ENCODE results near the gene PIGU.
"Not testable (repeated sequence)": the region's sequence is repeated elsewhere in the genome, so short reads cannot be mapped to it uniquely, and the experiment has no call there.

The PIGU gene

DNA sequence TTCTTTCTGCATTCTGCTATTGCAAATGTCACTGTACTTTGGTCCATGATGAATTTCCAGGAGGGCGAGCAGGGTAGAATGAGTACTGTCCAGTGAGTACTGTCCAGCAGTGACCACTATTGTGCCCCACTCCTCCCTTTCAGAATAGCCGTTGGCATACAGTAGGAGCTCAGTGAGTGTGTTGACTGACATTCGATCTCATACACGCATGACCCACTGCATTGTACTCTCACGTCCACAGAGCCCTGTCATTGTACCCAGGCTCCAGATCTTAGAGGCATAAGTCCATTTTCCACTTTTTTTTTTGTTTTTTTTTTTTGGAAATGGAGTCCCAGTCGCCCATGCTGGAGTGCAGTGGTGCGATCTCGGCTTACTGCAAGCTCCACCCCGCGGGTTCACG lies 152.5 kb downstream of the PIGU start:
- TF ChIP-seq CTCF (conservative IDR thresholded peaks at IDR 0.05; ENCODE audit: control insufficient read depth, insufficient read depth, low read depth, low read length), result no peak
- DNase-seq (ENCODE audit: low read depth), result no peak
- H3K4me3 ChIP-seq (ENCODE audit: control insufficient read depth, low read depth, low read length), result no peak overlapping the region

DNA sequence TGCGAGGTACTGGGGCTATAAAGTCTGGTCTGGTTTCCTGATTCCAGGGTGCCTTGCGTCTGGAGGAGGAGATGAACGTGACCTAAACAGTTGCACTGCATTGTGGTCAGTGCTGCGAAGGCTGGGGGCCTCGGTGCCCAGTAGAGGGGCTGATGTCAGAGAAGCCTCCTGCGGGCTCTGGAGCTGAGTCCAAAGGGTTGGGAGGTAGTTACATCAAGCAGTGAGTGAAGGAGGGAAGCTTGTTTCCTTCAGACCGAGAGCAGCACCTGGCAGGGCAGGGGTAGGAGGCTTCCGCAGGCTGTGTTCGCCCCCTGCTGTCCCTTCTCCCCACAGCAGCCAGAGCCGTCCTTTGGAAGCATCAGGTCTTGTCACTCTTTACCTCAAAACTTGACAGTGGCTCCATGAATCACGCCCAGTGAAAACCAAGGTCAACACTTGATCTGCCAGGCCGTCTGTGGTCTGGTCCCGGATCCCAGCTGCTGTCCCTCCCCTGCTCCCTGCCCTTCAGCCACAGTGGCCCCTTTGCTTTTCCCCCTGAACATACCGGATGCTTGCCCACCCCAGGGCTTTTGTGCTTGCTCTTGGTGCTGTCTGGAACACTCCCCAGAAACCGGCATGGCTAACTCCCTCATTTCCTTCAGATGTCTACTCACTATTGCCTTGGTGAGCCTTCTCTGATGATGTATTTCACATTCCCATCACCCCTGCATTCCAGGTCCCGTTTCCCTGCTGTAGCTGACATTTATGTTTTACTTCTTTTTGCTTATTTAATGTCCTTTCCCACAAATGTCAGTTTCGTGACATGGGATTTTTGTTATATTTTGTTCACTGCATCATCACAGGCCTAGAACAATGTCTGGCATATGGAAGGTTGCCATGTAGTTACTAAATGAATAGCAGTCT lies 153.7 kb downstream of the PIGU start:
- peak; percentile 59 for DNase-seq (ENCODE audit: low read depth)
- no peak overlapping the region for H3K4me3 ChIP-seq (ENCODE audit: control insufficient read depth, low read depth, low read length)
- peak; percentile 65 for TF ChIP-seq CTCF (conservative IDR thresholded peaks at IDR 0.05; ENCODE audit: control insufficient read depth, insufficient read depth, low read depth, low read length)

DNA sequence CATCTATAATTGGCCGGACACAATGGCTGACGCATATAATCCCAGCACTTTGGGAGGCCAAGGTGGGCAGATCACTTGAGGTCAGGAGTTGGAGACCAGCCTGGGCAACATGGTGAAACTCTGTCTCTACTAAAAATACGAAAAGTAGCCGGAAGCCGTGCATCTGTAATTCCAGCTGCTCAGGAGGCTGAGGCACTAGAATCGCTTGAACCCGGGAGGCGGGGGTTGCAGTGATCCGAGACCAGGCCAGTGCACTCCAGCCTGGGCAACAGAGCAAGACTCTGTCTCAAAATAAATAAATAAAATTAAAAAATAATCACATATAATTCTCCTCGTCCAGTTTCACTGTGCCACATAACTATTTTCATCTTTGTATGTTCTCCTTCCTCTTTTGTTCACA lies 157.1 kb downstream of the PIGU start:
- DNase-seq (ENCODE audit: low read depth); H3K4me3 ChIP-seq (ENCODE audit: control insufficient read depth, low read depth, low read length): not testable (repeated sequence)

DNA sequence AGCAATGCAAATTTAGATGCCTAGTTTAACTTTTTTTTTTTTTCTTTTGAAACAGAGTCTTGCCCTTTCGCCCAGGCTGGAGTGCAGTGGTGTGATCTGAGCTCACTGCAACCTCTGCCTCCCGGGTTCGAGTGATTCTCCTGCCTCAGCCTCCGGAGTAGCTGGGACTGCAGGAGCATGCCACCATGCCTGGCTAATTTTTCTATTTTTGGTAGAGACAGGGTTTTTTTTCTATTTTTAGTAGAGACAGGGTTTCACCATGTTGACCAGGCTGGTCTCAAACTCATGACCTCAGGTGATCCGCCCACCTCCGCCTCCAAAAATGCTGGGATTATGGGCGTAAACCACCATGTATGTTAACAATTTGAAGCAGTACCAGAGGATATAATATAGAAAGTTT lies 158.0 kb downstream of the PIGU start:
- not testable (repeated sequence) for H3K4me3 ChIP-seq (ENCODE audit: control insufficient read depth, low read depth, low read length); DNase-seq (ENCODE audit: low read depth)

DNA sequence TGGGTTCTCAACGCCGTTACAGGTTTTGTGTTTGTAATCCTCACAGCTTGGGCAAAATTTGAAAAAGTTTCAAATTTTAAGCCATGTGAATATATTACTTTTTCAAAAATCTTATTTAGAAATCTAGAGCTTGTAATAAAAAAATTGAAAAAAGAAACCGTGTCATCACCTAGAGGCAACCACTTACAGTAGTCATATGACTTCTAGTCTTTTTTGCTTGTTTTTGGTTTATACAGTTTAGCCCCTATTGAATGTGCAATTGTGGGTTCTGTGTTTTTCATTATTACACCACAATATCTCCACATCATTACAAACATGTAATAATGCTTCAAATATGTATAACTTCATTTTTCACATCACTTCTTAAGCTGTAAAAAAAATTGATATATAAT lies 159.8 kb downstream of the PIGU start:
- peak overlapping the region; percentile 91 for H3K4me3 ChIP-seq (ENCODE audit: control insufficient read depth, low read depth, low read length)
- TF ChIP-seq CTCF (conservative IDR thresholded peaks at IDR 0.05; ENCODE audit: control insufficient read depth, insufficient read depth, low read depth, low read length), result no peak
- DNase-seq (ENCODE audit: low read depth), result no peak

DNA sequence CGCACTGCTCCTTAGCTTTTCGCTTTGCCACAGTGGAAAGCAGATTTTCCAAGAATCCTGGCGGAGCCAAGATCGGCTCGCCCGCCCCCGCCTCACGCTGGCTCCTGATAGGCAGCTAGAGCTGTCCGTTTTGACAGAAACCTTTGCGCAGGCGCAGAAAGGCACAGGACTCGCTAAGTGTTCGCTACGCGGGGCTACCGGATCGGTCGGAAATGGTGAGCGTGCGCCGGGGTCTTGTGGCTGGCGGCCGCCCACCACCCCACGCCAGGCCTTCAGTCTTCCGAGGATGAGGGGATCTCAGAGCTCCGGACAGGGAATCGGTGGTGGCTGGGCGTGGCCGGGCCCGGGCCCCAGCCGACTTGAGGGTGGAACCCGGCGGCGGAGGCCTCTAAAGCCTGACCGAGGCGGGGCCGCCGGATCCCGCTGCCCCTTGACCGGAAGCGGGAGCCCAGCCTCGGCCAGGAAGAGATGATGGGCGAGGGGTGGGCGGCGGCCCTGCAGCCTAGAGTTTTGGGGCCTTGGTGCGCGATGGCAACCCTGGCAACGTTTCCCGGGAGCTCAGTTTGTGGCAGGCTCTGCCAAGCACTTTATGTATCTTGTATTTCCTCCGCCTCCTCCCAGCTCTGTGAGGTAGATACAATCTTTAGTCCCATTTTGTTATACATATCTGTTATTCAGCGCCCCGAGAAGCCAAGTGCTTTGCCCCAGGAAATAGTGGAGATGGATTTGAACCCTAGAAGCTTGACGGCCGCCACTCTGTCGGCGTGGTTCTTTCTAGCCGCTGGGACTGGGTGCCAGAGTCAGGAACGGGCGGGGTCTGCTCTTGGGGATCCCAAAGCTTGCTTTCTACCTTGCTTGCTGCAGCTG lies 160.4 kb downstream of the PIGU start, which contains the start of gene DYNLRB1:
Gene DYNLRB1, plus strand, starts transcription at position 176 of the 867 bp plus-strand sequence. Its CDS starts 37 bp downstream, at position 213.
- peak within 1 kb of the TSS; percentile 91 for H3K4me3 ChIP-seq (ENCODE audit: control insufficient read depth, low read depth, low read length)
- no peak for TF ChIP-seq CTCF (conservative IDR thresholded peaks at IDR 0.05; ENCODE audit: control insufficient read depth, insufficient read depth, low read depth, low read length)
- DNase-seq (ENCODE audit: low read depth), result peak; percentile 95

DNA sequence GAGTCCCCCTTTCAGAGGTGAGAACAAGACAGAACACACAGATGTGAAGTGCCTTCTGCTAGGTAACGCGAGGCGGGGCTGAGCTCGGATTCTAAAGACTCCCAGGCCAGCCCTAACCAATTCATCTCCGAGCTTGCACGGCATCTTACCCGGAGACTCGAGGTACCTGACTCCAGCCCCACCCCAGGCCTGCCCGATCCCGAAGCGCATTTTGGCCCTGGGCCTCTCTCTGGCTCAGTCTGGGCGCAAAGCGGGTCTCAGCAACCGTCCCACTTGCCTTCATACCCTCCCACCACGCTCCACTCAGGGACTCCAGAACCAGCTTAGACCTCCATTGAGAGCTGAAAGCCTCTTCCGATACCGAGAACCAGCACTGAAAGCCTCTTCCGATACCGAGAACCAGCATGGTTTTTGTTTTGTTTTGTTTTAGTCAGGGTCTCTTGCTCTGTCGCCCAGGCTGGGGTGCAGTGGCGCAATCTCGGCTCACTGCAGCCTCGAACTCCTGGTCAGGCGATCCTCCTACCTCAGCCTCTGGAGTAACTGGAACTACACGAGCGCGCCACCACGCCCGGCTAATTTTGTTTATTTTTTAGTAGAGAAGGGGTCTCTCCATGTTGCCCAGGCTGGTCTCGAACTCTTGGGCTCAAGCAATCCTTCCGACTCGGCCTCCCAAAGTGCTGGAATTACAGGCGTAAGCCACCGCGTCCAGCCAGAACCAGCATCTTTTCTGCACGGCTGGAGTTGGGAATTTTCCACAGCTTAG lies 161.2 kb downstream of the PIGU start:
- TF ChIP-seq CTCF (conservative IDR thresholded peaks at IDR 0.05; ENCODE audit: control insufficient read depth, insufficient read depth, low read depth, low read length), result no peak
- peak; percentile 43 for DNase-seq (ENCODE audit: low read depth)

More for the DNA sequence above, 161.2 kb downstream of the PIGU start:
- H3K4me3 ChIP-seq (ENCODE audit: control insufficient read depth, low read depth, low read length), result peak overlapping the region; percentile 91

All from fibroblast of mammary gland (primary cell).